Peyer's patch (tissue), 4 donors: ENCODE results near the gene CPHXL.

Experiments used
- POLR2A ChIP-seq, 2 donors: fragments of 450-650 bp; IDR thresholded peaks; one replicate each; pipeline ENCODE4 v1.5.1; 2017; ENCODE audit warnings: antibody characterized with exemption in 2 of 2, mild to moderate bottlenecking in 2 of 2, moderate library complexity in 2 of 2
- TF ChIP-seq, protein P1 (sequence below), 6 experiments: fragments of 450-650 bp in 4 of 6; fragments of 200-600 bp in 2 of 6; sonication (generic) in 1 of 6; IDR thresholded peaks; one replicate each; pipeline ENCODE4 v1.5.1; 2017 to 2019; ENCODE audit warnings: antibody characterized with exemption in 6 of 6, mild to moderate bottlenecking in 3 of 6, moderate library complexity in 1 of 6

- no peak for TF ChIP-seq POLR2A (IDR thresholded peaks at IDR 0.05)
- TF ChIP-seq, protein P1, sequence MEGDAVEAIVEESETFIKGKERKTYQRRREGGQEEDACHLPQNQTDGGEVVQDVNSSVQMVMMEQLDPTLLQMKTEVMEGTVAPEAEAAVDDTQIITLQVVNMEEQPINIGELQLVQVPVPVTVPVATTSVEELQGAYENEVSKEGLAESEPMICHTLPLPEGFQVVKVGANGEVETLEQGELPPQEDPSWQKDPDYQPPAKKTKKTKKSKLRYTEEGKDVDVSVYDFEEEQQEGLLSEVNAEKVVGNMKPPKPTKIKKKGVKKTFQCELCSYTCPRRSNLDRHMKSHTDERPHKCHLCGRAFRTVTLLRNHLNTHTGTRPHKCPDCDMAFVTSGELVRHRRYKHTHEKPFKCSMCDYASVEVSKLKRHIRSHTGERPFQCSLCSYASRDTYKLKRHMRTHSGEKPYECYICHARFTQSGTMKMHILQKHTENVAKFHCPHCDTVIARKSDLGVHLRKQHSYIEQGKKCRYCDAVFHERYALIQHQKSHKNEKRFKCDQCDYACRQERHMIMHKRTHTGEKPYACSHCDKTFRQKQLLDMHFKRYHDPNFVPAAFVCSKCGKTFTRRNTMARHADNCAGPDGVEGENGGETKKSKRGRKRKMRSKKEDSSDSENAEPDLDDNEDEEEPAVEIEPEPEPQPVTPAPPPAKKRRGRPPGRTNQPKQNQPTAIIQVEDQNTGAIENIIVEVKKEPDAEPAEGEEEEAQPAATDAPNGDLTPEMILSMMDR (IDR thresholded peaks at IDR 0.05) = no peak
These were observed 16.2 kb upstream of the CPHXL start for GRCh38 chr16:75742424-75743047.
